Endothelial cell (in vitro differentiated cells): ENCODE data around the gene TAS2R16. TPM values are rescaled to one million over a fixed set of nuclear protein-coding genes. Genes with fewer than 3 reads are reported as not detected.

ENCODE experiments used
- DNase-seq: peaks from one replicate; pipeline ENCODE4 v3.0.0; 2021; ENCODE audit warnings: low spot score
- H3K27ac Mint-ChIP-seq: one replicate; pipeline ENCODE4 v1.8.0; 2021; ENCODE audit warnings: mixed read lengths, inconsistent platforms; ENCODE audit not compliant: unreplicated experiment
- H3K27me3 Mint-ChIP-seq: one replicate; pipeline ENCODE4 v1.8.0; 2021; ENCODE audit warnings: mild to moderate bottlenecking, moderate library complexity, mixed read lengths, inconsistent platforms; ENCODE audit not compliant: unreplicated experiment
- H3K36me3 Mint-ChIP-seq: one replicate; pipeline ENCODE4 v1.8.0; 2021; ENCODE audit warnings: mild to moderate bottlenecking, low read depth, mixed read lengths, inconsistent platforms; ENCODE audit not compliant: unreplicated experiment
- H3K4me1 Mint-ChIP-seq: one replicate; pipeline ENCODE4 v1.8.0; 2021; ENCODE audit warnings: mild to moderate bottlenecking, mixed read lengths, inconsistent platforms; ENCODE audit not compliant: unreplicated experiment
- H3K4me3 Mint-ChIP-seq: one replicate; pipeline ENCODE4 v1.8.0; 2021; ENCODE audit warnings: mild to moderate bottlenecking, mixed read lengths, inconsistent platforms; ENCODE audit not compliant: unreplicated experiment
- H3K9me3 Mint-ChIP-seq: one replicate; pipeline ENCODE4 v1.8.0; 2021; ENCODE audit warnings: mixed read lengths, inconsistent platforms; ENCODE audit not compliant: unreplicated experiment
- CTCF ChIP-seq: fragments of 200-600 bp; sonication (generic); IDR thresholded peaks from one replicate; pipeline ENCODE4 v1.5.0; 2021; ENCODE audit warnings: antibody characterized with exemption; ENCODE audit not compliant: unreplicated experiment
- total RNA-seq: library from RNA; stranded (reverse); fragmentation: NEBNext Ultra II Directional; extraction: Animal tissue kit (Norgen Biotek cat#: 25700); gene quantifications from one replicate; pipeline ENCODE4 v1.2.1, GENCODE V29; 2021; ENCODE audit not compliant: unreplicated experiment

TAS2R16 gene
- total RNA-seq, 1 donor from 2014 or later, result not detected

- DNase-seq, result no peak
- H3K27me3 Mint-ChIP-seq, result no peaks in the 10 kb centered on the region
- H3K9me3 Mint-ChIP-seq, result no peaks in the 10 kb centered on the region
- no peak for TF ChIP-seq CTCF
- H3K27ac Mint-ChIP-seq, result no peak overlapping the region
- peaks cover 4% of the 10 kb centered on the region for H3K4me1 Mint-ChIP-seq
- no peaks in the 10 kb centered on the region for H3K36me3 Mint-ChIP-seq
- H3K4me3 Mint-ChIP-seq, result no peak overlapping the region
Observed at GRCh38 chr7:122983261-122983660, 12.2 kb downstream of the TAS2R16 start.

- Mint-ChIP-seq H3K27me3 (no peaks in the 10 kb centered on the region), H3K36me3 (no peaks in the 10 kb centered on the region), H3K4me1 (peaks cover 13% of the 10 kb centered on the region), H3K27ac (no peak overlapping the region), H3K4me3 (no peak overlapping the region), H3K9me3 (no peaks in the 10 kb centered on the region)
- no peak for TF ChIP-seq CTCF
- DNase-seq, result no peak
Observed at GRCh38 chr7:122975341-122975740, 20.2 kb downstream of the TAS2R16 start.

GRCh38 chr7:122974229-122974628 lies 21.3 kb downstream of the TAS2R16 start:
- TF ChIP-seq CTCF, result no peak
- Mint-ChIP-seq H3K27me3 (peaks cover 1% of the 10 kb centered on the region), H3K9me3 (no peaks in the 10 kb centered on the region), H3K27ac (no peak overlapping the region), H3K36me3 (no peaks in the 10 kb centered on the region), H3K4me3 (no peak overlapping the region), H3K4me1 (peaks cover 18% of the 10 kb centered on the region)
- DNase-seq, result no peak

- H3K9me3 Mint-ChIP-seq, result no peaks in the 10 kb centered on the region
- no peak overlapping the region for H3K4me3 Mint-ChIP-seq
- TF ChIP-seq CTCF, result no peak
- no peak overlapping the region for H3K27ac Mint-ChIP-seq
- H3K27me3 Mint-ChIP-seq, result peaks cover 1% of the 10 kb centered on the region
- DNase-seq, result no peak
- H3K4me1 Mint-ChIP-seq, result peaks cover 22% of the 10 kb centered on the region
- no peaks in the 10 kb centered on the region for H3K36me3 Mint-ChIP-seq
Observed at GRCh38 chr7:122972056-122972455, 23.4 kb downstream of the TAS2R16 start.

- peaks cover 22% of the 10 kb centered on the region for H3K4me1 Mint-ChIP-seq
- H3K27ac Mint-ChIP-seq, result peak overlapping the region; percentile 85
- peaks cover 1% of the 10 kb centered on the region for H3K27me3 Mint-ChIP-seq
- no peak for DNase-seq
- no peaks in the 10 kb centered on the region for H3K36me3 Mint-ChIP-seq
- no peak for TF ChIP-seq CTCF
- no peaks in the 10 kb centered on the region for H3K9me3 Mint-ChIP-seq
- H3K4me3 Mint-ChIP-seq, result no peak overlapping the region
Observed at GRCh38 chr7:122970740-122971725, 24.5 kb downstream of the TAS2R16 start.
